Ishikawa (cell line): ENCODE results near the gene ERP44.

ENCODE experiments used
- CEBPB ChIP-seq: IDR thresholded peaks from 2 replicates; pipeline ENCODE4 v1.6.1; 2012
- CREB1 ChIP-seq: IDR thresholded peaks from 2 replicates; pipeline ENCODE4 v1.6.1; 2012; ENCODE audit warnings: low read depth
- EGR1 ChIP-seq: IDR thresholded peaks from 2 replicates; pipeline ENCODE4 v1.6.1; 2012
- EP300 ChIP-seq: IDR thresholded peaks from 2 replicates; pipeline ENCODE4 v1.6.1; 2012; ENCODE audit warnings: borderline replicate concordance
- FOXM1 ChIP-seq: IDR thresholded peaks from 2 replicates; pipeline ENCODE4 v1.6.1; 2012; ENCODE audit warnings: low read depth, borderline replicate concordance
- NFIC ChIP-seq: IDR thresholded peaks from 2 replicates; pipeline ENCODE4 v1.6.1; 2012
- RAD21 ChIP-seq: IDR thresholded peaks from 2 replicates; pipeline ENCODE4 v1.6.1; 2012; ENCODE audit warnings: low read depth
- REST ChIP-seq: IDR thresholded peaks from 2 replicates; pipeline ENCODE4 v1.6.1; 2012; ENCODE audit warnings: low read depth, mild to moderate bottlenecking
- TAF1 ChIP-seq: IDR thresholded peaks from 2 replicates; pipeline ENCODE4 v1.6.1; 2012; ENCODE audit warnings: low read depth, mild to moderate bottlenecking
- TCF12 ChIP-seq: IDR thresholded peaks from 2 replicates; pipeline ENCODE4 v1.6.1; 2012; ENCODE audit warnings: low read depth
- TEAD4 ChIP-seq: IDR thresholded peaks from 2 replicates; pipeline ENCODE4 v1.6.1; 2012
- YY1 ChIP-seq: IDR thresholded peaks from 2 replicates; pipeline ENCODE4 v1.6.1; 2012; ENCODE audit warnings: low read depth
- ZBTB7A ChIP-seq: IDR thresholded peaks from 2 replicates; pipeline ENCODE4 v1.6.1; 2012; ENCODE audit warnings: low read depth
- TF ChIP-seq, protein P1 (sequence below): IDR thresholded peaks from 2 replicates; pipeline ENCODE4 v1.6.1; 2012
- TF ChIP-seq, protein P2 (sequence below): IDR thresholded peaks from 2 replicates; pipeline ENCODE4 v1.6.1; 2012

The ERP44 gene

DNA sequence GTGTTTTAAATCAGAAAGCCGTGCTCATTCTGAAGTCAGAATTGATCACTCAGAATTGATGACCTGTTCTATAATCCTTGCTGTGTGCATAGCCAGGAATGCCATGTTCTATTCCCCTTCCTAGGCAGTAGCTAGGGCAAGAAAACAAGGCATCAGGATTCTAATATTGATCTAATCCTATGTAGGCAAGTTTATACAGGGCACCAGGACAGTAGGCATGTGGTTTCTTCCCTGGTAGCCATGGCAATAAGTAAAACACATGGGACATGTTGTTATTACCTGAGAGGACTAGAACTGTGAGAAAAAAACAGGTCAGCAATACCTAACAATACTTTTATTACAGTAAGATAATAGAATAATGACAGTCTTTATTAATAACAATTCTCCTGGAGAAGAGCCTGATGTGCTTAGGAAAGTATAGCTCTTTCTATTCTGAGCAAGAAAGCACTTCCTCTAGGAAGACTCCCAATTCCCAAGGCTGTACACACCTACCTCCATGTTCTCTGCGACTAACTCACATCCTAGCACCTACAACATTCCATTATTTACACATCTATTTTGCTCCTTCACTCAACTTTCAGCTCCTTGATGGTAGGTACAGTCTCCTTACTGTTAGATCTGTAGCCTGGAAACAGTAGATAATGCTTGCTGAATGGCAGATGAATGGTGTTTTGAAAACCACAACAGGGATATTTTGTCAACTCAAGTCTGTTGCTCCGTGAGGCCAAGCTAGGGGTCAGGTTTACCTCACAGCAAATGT is 121.6 kb downstream of the ERP44 start:
- TF ChIP-seq TCF12: no peak

DNA sequence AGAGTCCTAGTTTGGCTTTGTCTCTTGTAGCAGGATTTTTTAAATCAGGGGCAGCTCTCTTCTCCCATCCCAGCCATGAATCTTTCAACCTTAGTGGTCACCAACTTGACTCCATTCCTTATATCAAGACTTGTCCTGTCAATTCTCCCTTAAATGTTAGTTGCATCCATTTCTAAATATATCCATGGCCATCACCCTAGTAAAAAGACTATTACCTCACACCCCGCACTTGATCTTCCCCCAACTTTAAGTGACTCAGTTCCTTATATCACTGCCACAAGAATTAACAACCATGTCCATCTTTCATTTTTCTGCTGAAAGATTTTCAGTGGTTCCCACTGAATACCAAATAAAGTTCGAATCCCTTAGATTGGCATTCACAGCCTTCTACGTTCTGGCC is 125.3 kb downstream of the ERP44 start:
- TF ChIP-seq CEBPB (no peak), REST (no peak), TEAD4 (no peak), EP300 (no peak), YY1 (no peak), TAF1 (no peak), ZBTB7A (no peak), CREB1 (no peak), FOXM1 (no peak), EGR1 (no peak), RAD21 (no peak), TCF12 (no peak), NFIC (no peak)
- TF ChIP-seq, protein P1, sequence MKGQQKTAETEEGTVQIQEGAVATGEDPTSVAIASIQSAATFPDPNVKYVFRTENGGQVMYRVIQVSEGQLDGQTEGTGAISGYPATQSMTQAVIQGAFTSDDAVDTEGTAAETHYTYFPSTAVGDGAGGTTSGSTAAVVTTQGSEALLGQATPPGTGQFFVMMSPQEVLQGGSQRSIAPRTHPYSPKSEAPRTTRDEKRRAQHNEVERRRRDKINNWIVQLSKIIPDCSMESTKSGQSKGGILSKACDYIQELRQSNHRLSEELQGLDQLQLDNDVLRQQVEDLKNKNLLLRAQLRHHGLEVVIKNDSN: no peak
- TF ChIP-seq, protein P2, sequence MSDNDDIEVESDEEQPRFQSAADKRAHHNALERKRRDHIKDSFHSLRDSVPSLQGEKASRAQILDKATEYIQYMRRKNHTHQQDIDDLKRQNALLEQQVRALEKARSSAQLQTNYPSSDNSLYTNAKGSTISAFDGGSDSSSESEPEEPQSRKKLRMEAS: no peak

GRCh38 chr9:99971410-99971809 is 127.4 kb downstream of the ERP44 start:
- no peak for TF ChIP-seq YY1
- TF ChIP-seq TEAD4: no peak
- TF ChIP-seq FOXM1: no peak
- no peak for TF ChIP-seq NFIC
- TF ChIP-seq EP300: no peak
- TF ChIP-seq TAF1: no peak
- no peak for TF ChIP-seq RAD21
- TF ChIP-seq, protein P2: no peak
- no peak for TF ChIP-seq REST

- TF ChIP-seq RAD21: no peak
- TF ChIP-seq REST: no peak
- TF ChIP-seq TEAD4: no peak
- no peak for TF ChIP-seq FOXM1
- TF ChIP-seq NFIC: no peak
- TF ChIP-seq EGR1: no peak
- TF ChIP-seq, protein P1: no peak
- no peak for TF ChIP-seq CREB1
- TF ChIP-seq, protein P2: no peak
- TF ChIP-seq TCF12: no peak
Measured at GRCh38 chr9:99970481-99970880, 128.3 kb downstream of the ERP44 start.

DNA sequence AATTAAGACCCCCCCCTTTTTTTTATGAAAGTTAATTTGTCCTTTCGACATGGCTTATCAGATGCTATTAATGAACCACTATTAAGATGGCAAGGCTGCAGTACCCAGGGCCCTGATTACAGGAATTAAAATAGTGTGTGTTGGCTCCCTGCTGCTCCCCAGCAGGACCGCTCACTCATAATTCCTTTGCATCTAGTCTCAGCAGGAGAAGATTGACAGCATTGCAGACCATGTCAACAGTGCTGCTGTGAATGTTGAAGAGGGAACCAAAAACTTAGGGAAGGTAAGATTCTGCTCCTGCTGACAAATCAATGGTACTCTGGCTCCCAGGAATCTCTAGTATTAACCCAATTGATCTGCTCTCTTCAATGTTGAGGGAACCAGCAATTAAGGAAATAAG is 131.3 kb downstream of the ERP44 start:
- TF ChIP-seq TCF12 (peak; percentile 17; the same call in 1 of the 2 replicates), TEAD4 (no peak)
